HTERT RPE-1 (cell line): Measurements from ENCODE around the gene DLG2.
"Not testable (repeated sequence)": the region's sequence is repeated elsewhere in the genome, so short reads cannot be mapped to it uniquely, and the experiment has no call there.

Experiments
- in situ Hi-C: fragments of 300-500 bp; cut with MboI; formaldehyde crosslinking; loops from 4 replicates; pipeline ENCODE4 v1.14.3; 2020; ENCODE audit warnings: low sequenced_read_pairs

The DLG2 gene

DNA sequence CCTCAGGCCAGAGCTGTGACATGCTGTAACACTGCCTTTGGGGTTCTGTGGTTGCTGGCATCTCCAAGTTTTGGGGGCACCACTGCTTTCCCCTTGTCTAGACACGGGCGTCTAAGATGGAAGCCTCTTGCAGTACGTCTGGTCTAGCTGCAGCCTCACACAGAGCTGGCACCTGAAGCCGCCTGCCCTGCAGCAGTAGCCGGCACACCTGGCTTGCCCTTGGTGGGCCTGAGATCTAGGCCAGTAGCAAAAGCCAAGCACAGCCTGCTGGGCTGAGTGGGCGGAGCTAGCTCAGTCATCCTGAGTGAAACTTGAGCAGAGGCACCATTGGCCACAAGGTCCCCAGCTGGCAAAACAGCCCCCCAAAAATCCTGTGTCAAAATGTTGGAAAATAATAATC is 154.2 kb downstream of the DLG2 start:
- in situ Hi-C loops: no loop called here

- in situ Hi-C loops: no loop called here
Observed at GRCh38 chr11:85464283-85464682, 162.9 kb downstream of the DLG2 start.

- in situ Hi-C loops: no loop called here
Observed at GRCh38 chr11:85459304-85459703, 167.8 kb downstream of the DLG2 start.

GRCh38 chr11:85444479-85444878 is 182.7 kb downstream of the DLG2 start:
- in situ Hi-C loops: no loop called here

GRCh38 chr11:85440273-85440672 is 186.9 kb downstream of the DLG2 start:
- in situ Hi-C loops: no loop called here

DNA sequence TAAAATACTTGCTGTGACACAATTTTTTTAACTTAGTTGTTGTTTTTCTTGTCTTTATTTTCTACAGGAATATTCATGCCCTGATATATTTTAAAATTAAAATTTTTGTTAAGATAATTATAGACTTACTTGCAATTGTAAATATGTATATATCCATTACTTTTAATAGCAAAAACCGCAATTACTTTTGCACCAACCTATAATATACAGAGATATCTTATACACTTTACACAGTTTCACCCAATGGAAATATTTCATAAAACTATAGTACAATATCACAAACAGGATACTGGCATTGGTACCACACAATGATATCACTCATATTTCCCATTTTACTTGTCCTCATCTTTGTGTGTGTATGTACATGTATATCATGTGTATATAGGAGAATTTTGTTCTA is 188.8 kb downstream of the DLG2 start:
- in situ Hi-C loops: no loop called here

DNA sequence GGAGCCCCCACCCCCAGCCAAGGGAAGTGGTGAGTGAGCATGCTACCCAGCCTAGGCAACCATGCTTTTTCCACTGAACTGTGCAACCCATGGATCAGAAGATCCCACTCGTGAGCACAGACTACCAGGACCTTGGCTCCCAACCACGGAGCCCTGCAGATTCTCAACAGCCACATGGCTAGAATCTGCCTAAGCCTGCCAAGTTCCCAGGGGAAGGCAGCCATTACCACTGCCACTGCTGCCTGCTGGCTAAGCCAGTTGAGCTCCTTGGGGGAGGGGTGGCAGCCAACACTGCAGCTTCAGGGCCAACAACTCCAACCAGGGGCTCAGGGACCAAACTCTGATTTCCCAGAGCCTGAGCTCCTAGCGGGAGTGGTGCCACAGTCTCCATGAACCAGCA is 195.8 kb downstream of the DLG2 start:
- in situ Hi-C loops: no loop called here

GRCh38 chr11:85423794-85424193 is 203.3 kb downstream of the DLG2 start:
- in situ Hi-C loops: no loop called here

DNA sequence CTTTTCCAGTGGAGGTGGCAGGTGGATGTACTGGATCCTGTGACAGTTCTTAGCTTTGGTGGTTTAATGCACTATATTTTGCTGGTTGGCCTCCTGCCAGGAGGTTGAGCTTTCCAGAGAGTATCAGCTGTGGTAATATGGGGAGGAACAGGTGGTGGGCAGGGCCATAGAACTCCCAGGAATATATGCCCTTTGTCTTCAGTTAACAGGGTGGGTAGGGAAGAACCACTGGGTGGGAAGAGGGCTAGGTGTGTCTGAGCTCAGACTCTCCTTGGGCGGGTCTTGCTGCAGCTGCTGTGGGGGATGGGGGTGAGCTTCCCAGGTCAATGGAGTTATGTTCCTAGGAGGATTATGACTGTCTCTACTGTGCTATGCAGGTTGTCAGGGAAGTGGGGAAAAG is 203.8 kb downstream of the DLG2 start:
- in situ Hi-C loops: no loop called here

DNA sequence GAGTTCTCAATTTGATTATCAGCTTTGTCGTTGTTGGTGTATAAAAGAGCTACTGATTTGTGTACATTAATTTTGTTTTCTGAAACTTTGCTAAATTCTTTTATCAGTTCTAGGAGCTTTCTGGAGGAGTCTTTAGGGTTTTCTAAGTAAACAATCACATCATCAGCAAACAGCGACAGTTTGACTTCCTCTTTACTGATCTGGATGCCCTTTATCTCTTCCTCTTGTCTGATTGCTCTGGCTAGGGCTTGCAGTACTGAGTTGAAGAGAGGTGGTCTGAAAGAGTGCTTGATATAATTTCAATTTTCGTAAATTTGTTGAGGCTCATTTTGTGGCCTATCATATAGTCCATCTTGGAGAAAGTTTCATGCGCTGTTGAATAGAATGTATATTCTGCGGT is 213.0 kb downstream of the DLG2 start:
- in situ Hi-C loops: no loop called here

GRCh38 chr11:85407648-85408047 is 219.5 kb downstream of the DLG2 start:
- in situ Hi-C loops: no loop called here

DNA sequence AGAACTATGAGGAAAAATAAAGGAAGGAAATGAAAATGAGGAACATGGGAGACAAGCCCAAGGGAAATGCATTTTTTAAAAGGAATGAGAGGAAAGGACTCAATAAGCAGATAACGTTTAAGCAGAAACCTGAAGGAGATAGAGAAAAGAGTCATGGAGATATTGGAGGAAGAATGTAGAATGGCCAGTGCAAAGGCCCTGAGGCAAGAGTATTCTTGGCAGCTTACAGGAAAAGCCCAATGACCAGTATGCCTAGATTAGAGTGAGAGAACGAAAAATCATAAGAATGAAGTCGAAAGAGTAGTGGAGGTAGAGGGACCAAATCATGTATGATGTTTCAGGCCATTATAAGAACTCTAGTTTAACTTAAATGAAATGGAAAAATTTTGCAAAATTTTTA is 220.3 kb downstream of the DLG2 start:
- in situ Hi-C loops: no loop called here

DNA sequence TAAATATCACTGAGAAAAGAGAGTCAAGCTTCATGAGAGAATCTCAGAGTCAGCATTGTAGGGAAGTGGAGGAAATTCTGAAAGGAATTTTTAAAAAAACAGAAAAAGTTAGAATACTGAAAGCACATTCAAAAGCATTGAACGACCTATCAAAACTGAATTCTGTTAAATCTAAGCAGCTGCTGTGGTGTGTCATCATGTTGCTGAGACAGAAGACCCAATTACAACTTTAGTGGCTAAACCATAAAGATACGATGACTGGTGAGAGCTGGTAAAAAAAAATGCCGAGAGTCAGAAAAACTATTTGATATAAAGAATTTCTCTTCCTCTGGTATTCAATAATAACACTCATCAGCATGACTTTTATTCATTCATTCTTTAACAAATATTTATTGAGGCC is 220.8 kb downstream of the DLG2 start:
- in situ Hi-C loops: no loop called here

GRCh38 chr11:85395515-85396055 is 231.6 kb downstream of the DLG2 start:
- in situ Hi-C loops: not testable (repeated sequence)

DNA sequence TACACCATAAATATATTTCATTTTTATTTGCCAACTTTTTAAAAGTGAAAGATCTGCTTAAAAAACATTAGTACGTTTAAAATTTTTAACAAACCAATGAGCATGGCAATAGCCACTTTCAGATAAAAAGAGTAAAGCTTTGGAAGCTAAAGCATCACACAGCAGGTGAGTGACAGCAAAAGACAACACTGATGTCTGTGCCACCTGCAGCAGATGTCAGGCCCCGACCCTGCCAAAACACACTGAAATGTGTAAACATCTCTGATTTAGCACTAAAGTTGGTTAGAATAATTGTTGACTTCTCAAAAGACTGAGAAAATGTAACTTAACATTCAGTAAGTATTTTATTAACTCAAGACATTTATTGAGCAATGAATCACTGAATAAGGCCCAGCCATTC is 232.9 kb downstream of the DLG2 start:
- in situ Hi-C loops: no loop called here

- in situ Hi-C loops: no loop called here
Observed at GRCh38 chr11:85391141-85391540, 236.0 kb downstream of the DLG2 start.

DNA sequence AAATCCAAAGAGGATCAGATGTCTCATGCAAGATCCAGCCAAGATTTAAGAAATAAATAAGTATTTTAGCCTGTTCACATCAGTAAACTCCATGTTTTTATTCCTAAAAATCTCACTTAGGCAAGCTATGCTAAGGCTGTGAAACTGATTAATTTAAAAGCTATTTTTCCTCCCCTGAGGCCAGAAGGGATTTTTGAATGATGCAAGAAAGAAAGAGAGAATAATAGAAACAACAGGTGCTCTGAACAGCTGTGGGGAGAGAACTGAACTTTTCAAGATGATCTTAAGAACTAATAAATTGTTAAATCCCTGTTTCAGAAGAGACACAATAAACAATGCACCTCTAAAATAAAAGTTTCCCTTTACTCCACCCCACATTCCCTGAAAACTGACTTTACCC is 241.6 kb downstream of the DLG2 start:
- in situ Hi-C loops: no loop called here

DNA sequence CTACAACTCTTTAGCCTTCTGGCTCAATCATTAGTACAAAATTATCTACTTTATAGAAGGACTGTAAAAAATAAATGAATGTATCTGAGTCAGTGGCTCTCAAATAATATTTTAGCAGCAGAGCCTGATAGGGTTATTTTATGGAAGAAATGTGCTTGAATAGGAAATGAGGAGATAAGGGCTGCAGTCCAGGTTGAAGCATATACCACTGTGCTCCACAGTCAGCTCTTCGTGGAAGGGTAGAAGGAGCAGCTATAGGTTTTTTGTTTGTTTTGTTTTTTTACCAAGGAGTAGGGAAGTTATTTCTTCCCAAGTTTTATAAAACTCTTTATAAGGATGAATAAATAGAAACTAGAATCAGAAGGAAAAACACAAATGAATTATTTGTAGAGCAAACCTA is 242.0 kb downstream of the DLG2 start:
- in situ Hi-C loops: no loop called here

DNA sequence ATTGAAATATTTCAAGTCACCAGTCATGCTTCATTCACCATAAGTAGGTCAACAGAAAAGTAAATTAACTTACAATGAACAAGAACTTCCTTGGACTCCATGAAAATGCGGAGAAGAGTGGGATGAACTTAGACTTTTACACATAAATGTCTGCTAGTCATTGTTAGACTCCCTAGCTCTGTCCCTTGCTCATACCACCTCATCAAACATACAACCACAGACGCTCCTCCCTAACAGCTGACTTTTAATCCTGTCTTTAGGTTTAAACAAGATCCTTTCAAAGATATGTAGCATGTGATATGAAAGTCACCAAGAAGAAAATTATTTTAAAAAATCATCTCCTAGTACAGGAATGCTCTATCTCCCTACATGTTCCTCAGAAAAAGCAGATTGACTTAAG is 248.1 kb downstream of the DLG2 start:
- in situ Hi-C loops: no loop called here

DNA sequence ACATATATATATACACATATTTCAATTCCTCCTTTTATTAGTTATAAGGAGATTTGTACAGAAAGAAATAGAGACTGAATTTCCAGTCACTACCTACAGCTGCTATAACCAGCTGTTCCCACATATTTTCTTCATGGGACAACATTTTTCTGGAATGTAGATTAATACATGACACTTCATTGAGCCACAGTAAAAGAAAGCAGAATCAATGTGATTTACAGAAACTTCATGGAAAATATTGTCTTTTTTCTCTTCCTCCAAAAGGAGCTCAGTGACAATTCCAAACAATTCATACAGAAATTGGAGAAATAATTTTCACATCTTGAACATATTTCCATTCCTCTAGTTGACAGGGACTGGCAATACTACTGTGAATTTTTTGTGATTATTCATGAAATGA is 249.2 kb downstream of the DLG2 start:
- in situ Hi-C loops: no loop called here

DNA sequence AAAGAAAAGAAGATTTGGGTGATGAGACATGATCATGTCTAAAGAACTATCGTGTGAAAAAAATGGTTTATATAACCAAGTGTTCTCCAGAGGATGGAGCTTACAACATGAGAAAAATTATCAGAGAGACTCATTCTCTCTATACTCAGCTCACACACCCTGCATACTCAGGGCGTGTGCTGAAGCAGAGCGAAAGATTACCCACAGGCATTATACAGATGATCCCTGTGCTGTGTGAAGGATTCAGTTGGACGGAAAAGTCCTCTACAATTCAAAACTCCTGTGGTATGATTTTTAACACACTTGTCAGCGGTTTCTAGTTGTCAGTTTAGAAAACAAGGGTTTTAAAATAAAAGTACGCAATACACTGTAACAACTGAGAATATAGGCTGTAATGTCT is 267.3 kb downstream of the DLG2 start:
- in situ Hi-C loops: no loop called here

DNA sequence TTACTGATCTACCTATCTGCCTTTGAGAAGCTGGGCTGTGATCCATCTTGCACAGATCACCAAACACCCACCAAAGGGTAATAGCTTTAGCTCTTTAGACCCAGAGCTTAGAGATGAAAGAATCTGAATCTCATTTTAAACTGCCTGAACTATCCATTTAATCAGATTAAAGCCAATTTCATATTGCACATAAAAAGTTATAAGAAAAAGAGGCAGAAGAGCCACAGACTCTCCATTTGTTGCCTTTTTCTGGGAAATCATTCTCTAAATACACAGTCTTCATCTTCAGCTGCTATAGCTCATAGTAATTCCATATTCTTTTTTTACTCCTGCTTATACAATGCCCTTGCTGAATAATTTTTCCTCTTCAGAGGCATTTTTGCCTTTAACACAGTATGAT is 271.2 kb downstream of the DLG2 start:
- in situ Hi-C loops: no loop called here

- in situ Hi-C loops: not testable (repeated sequence)
Observed at GRCh38 chr11:85349539-85349938, 277.6 kb downstream of the DLG2 start.

DNA sequence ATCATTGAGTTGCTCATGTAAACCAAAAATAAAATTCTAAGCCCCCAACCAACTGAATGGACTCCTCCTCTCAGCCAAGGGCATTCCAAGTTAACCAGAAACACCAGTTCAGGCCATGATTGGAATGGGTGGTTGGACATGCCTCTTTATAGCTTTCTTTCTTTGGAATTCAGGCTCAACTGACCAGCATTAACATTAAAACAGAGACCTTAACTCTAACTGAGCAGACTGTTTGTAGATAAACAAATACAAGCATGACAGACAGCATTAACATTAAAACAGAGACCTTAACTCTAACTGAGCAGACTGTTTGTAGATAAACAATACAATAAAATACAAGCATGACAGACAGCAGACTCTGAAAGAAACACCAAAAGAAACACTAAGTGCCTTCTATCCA is 278.2 kb downstream of the DLG2 start:
- in situ Hi-C loops: no loop called here
